GM21576 (cell line): ENCODE measurements around the gene ERICH6.

Experiments
- ATAC-seq: cut with Tn5 transposase; IDR thresholded peaks from one replicate; pipeline ENCODE4 v1.9.1; 2021; ENCODE audit warnings: mild to moderate bottlenecking, moderate library complexity; ENCODE audit not compliant: unreplicated experiment

ERICH6 gene

DNA sequence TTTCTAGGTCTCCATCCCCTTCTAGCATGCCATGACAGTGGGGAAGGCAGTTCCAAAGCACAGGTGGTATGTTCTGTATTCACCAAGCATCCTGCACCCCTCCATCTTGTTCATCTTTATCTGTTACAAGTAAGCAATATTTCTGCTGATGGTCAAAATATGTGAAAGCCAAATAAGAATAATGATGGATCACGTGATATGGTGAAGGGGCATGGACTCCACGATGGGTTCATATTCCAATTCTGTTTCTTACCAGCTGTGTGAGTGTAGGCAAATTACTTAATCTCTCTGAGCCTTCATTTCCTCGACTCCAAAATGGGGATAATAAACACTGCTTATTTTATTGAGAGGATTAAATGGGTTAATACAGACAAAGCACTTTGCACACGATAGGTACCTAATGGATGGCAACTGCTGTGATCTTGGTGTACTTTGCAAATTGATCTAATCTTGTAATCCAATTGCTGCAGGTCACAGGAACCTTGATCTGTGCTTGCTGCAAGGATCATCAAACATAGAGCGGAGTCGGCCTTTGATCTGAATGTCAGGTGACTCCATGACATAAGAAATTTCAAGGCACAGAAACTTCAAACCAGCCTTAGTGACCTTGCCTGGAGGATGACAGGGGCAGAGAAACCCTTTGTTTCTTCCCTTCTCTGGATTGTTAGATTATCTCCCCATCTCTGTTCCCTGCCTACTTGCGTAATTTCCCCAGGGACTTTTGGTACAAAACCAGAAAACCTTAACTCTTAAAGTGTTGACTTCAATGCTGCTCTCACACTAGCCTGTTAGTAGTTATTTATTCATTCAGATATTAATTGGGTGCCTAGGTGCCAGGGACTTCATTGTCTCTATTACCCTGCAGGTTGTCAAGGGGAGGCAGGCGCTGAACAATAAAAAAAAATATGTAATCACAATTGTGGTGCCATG, 33.4 kb upstream of the ERICH6 start:
- ATAC-seq = no peak

DNA sequence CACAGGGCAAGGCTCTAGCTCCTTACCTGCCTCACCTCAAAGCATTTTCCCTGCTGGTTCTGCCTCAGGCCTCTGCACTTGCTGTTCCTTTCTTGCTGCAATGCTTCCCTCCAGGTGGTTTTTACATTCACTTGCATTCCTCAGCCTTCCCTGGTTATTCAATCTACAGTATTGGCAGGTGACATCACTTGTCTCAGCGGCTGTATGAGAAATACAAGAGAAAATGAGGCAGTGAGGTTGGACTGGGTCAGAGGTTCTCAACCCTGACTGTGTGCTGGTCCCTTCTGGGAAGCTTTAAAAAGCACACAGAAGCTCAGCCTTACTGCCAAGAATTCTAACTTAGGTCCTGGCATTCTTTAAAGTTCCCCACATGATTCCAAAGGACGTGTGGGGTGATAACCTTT, 32.6 kb upstream of the ERICH6 start:
- ATAC-seq = no peak

DNA sequence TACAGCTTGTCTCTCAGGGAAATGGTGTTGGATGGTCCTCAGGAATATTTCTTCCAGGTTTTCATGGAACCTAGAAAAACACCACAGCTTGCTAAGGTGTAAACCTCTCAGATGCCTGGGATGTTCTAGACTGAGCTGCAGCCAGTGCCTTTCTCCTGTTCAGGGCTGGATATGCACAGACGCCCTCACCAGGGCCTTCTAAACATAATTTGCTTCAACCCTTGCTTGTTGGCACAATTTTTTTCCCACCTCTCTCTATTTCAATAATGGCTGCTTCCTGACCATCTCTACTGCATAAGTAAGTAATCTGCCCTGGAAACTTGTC, 31.0 kb upstream of the ERICH6 start:
- ATAC-seq = no peak

DNA sequence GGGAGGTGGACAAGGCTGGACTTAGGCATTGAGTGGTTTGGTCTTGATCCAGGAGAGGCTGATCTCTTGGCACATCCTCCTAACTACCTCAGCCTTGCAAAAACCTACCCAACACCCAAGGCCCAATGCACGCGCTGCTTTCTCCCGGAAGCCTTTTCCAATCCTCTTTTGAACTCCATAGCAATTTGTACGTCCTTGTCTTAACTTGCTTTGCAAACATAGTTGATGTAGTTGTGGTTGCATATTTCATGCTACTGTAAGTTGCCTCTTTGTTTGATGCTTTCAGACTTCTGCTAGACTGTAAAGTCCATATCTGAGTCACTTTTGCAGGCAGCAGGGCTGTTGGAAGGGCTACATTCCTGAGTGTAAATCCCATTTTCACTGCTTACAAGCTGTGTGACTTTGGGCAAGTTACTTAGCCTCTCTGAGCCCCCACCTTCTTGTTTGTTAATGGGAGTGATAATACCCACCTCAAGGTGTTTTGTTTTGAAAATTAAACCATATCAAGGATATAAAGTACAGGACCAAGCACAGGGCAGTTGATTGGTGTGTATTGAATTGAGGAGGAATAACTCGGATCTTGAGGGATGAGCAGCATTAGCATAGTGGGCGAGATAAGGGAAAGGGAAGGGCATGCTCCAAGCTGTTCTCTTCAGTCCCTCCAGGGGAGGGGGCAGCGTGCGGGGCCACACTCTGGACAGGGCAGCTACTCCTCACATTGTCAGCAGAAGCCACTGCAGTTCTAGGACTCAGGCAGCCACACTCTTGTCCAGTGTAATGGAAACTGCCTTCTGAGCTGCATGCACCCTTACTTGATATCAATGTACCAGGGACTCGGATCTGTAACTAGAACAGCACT, 30.4 kb upstream of the ERICH6 start:
- ATAC-seq = no peak

DNA sequence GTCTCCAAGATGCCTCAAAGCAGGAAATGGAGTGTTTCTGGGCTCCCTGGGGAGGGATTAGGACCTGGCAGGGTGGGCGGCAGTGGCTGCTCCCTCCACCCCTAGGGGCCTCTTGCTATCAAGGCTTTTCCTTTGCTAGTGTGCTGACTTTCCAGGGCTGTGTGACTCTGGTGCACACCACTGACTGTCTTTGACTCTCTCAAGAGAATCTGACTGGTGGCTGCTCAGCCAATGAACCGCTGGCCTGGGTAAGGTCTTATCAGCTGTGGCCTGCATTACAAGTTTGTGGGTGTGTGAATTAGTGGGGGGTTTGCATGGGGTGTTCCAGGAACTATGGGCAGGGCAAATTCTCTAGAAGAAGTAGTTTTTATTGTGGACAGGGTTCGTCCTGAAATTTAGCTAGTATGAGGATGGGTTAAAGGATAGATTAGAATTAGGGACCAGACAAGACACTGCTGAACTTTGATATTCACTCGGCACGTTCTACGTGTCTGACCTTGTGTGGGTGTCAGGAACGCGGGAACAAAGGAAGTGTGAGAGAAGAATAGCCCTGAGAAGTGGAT, 29.7 kb upstream of the ERICH6 start:
- no peak for ATAC-seq

DNA sequence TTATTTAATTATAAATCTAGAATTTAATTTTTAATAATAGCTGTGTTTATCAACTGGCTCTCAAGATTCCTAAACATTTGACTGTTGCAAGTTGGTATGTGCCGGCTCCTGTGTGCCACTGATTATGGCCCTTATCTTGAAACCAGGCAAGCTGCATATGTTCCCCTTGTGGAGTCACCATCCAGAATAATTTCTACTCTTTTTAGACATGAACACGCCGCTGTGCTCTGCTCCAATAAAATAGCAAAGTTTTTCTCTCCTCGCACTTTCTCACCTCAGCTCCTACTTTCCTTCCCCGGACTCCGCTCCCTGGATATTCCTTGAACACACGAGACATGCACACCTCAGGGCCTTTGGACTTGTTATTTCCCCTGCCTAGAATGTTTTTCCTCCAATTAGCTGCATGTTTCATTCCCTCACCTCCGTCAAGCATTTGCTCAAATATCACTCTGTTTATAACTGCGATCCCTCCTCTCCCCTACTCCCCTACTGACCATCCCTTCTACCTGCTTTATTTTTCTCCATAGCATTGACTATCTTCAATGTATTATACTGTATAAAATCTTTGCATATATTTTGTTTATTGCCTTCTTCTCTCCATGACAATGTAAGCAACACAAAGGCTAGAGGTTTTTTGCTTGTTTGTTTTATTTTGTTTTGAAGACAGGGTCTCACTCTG, 26.1 kb upstream of the ERICH6 start:
- no peak for ATAC-seq

DNA sequence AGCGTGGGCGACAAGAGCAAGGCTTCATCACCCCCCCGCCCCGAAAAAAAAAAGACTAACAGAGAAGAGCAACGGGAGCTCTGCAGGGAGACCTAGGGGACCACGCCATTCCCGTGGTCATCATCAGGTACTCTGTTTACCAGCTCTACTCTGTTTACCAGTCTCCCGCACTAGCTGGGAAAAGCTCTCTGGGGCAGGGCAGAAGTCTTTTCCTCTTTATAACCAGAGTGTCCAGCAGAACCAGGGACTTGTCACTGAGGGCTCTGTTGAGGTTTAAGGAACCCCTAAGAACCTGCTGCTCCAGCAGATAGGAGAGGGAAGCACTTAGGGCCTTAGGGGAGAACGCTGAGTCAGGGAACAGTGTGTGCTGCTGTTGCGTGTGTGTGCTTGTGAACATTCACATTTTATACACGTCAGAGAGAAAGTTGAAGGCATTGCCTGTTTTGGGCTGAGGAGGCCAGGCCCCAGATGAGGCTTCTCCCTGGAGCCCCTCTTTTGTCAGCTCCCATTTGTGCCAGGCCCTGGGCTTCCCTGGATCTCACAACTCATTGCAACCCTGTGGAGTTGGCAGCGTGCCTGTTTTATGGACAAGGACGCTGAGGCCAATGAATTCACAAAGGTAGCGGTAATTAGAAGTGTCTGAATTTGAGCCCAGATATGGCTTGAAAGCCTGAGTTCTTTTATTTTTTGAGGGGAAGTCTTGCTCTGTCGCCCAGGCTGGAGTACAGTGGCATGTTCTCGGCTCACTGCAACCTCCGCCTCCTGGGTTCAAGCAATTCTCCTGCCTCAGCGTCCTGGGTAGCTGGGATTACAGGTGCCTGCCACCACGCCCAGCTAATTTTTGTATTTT, 24.2 kb upstream of the ERICH6 start:
- no peak for ATAC-seq

DNA sequence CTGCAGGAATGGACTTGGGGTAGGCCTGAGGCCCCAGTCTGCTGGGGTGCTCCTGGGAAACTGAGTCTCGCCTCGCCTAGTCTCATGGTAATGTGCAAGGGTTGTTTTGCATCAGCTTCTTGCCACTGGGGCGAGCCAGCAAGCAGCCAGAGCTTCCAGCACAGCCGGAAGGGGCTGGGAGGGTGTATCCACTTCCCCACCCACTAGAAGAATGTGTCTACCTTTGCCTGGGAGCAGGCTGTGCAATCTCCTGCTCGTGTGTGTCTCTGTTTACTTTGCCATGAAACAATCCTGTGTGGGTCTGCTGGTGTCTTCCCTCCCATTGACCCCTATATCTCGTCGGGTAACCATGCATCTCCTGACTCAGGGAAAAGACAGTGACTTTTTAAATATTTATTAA, 21.8 kb upstream of the ERICH6 start:
- no peak for ATAC-seq

DNA sequence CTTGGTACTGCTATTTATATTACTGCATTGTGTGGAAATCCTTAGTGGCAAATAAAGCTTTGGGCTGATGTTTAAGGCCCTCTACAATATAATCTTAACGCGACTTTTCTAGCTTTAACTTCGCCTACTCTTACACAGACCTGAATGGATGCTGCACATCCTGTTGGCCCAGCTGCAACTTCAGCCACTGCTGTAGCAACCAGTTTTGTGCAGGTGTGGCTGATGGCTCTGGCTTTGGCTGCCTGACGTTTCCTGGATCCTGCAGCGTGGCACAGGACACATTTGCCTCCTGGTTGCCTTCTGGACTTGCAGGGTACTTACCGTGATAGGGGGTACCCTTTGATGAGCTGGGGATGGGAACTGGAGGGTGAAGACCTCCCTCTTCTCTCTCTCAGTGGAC, 20.2 kb upstream of the ERICH6 start:
- ATAC-seq = no peak

DNA sequence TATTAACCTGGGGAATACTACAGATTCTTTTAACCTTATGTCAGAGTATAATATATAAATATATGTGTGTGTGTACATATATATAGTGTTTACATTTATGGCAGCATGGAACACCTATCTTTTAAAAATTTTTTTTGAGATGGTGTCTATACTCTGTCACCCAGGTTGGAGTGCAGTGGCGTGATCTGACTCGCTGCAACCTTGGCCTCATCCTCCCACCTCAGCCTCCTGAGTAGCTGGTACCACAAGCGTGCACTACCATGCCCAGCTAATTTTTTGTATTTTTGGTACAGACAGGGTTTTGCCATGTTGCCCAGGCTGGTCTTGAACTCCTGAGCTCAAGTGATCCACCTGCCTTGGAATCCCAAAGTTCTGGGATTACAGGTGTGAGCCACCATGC, 18.5 kb upstream of the ERICH6 start:
- ATAC-seq = no peak

DNA sequence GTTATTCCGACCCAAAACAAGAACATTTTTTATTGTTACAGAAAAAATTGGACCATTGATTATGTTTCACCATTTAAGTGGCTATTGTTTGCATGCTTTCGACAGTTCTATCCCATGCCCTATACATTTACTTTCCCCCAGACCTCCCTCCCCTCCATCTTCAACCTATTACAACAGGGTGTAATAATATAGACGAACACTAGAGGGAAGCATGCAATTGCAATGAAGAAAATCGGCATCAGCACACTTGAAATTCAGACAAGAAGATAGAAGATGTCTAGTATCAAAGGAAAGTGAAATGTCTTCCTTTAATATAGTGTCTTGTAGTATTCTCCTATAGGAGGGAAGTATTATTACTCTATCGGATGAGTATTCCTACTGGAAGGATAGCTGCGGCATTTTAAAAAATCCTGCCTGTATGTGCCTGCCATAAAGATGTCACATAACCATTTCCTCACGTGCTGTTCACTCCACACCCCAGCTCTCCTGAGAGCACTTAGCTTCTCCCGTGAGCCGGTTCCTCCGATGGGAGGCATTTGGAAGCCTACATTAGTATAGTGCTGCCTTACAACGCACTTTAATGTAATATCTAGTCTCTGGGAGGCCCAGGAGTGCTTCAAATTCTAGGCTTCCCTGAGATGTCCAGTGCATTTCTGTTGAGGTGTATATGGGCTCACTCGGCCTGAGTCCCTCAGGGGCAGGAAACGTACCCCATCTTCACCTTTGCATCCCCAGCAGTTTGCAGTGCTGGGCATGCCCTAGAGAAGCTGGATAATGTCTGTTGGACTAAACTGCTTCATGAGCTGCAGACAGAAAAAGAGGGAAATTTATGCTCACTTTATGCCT, 17.8 kb upstream of the ERICH6 start:
- ATAC-seq = peak; percentile 75

DNA sequence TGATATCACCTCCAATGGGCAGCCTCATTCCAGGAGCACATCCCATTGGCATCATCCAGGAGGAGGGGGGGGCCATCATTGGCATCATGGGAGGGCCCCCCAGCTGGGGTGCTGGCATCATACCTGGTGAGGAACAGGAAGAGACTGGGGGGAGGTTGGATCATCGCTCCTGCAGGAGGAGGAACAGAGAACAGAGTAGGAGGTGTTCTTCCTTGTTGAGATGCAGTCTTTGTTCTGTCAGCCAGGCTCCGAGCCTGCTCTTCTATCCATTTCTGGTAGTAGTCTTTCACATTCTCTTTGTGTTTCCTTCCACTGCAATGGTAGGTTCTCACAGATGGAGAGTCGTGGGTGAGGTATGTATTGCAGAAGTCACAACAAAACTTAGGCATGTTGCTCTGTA, 16.7 kb upstream of the ERICH6 start:
- ATAC-seq = no peak

DNA sequence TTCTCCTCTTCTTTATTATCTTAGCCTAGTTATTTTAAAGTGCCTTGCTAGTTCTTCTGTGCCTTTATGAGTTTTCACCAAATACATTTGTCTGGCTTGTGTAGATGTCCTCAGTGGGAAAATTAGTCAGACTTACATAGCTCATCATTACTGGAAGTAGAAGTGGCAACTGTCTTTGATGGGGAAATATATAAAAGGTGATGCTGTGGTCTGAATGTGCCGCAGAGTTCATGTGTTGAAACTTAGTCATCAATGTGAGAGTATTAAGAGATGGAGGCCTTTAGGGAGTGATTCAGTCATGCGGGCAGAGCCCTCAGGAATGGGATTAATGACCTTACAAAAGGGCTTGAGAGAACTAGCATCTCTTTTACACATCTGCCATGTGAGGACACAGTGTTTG, 6.4 kb upstream of the ERICH6 start:
- ATAC-seq = no peak

DNA sequence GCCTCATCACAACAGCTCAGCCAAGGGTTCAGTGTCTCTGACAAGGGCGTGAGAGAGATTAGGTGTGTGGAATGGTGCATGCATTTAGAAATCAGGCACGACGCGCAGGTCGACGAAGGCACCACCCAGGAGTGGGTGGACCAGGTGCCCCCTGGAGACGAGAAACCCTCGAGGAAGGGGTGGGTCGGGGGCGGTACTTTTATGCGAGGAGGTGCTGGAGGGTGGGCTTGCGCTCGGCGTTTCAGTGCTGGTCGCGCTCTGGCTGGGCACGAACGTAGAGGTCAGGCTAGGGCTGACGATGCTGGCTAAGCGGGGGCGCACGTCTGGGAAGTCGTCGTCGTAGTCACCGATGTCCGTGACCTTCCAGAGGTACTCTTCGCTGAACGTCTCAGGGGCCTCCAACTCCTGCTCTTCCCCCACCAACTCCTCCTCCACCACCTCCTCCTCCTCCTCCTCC, 393 bp downstream of the ERICH6 start:
- ATAC-seq = peak; percentile 19

DNA sequence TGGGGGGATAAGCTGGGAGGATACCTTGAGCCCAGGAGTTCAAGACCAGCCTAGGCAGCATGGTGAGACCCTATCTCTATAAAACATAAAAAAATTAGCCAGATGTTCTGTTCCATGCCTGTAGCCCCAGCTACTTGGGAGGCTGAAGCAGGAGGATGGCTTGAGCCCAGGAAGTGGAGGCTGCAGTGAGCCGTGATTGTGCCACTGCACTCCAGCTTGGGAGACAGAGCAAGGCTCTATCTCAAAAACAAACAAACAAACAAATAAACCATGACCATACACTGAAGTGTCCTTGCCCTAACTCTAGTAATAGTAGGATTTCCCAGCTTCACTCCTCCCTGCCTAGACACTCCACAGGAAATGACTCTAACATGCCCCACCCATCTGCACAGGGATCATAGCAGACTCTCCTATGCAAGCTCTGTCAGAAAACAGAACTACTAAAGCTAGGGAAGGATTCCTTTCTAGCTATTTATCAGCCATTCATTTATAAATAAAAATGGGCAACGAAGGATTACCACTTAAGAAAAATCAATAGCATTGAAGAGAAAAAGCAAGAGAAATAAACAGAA, 4.6 kb downstream of the ERICH6 start:
- ATAC-seq = no peak

DNA sequence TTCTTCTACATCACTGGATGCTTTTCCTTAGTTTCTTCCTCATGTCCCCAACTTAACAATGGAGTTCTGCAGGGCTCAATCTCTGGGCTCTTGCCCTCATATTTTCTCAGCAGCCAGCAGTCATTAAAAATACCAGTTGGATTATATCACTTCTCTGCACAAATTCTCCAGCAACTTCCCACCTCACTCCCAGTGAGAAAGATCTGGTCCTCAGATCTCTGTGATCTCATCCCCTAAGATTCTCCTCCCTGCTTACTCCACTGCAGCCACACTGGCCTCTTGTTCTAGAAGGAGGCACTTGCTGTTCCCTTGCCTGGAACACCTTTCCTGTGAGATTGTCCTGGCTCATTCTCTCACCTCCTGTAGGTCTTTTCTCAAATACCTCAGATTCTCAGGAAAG, 6.1 kb downstream of the ERICH6 start:
- ATAC-seq = no peak

DNA sequence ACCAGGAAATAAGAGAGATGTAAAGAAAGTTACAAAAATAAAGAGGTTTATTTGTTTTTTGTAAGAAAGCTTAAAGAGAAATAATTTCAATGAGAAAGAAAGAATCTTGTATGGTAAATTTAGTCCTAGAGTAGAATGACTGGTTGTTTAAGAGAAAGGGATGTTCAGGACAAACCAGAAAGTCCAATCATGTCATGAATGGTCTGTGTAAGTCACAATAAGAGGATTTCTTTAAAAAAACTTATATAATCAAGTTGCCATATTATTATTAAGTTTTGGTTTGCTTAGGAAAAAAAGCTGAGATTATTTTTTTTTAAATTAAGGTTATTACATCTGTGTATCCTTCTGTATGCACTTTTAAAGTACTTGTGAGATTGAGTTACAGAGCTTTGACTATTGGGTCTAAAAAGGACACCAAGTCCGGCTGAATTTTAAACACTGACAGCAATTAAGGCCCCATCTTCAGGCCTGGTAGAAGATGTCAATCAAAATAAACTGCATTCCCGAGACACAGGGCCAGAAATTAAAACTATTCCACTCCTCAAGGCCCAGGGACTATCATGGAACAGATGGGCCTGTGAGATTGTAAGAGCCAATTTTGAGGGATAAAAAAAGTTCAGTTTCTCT, 12.2 kb downstream of the ERICH6 start:
- no peak for ATAC-seq

DNA sequence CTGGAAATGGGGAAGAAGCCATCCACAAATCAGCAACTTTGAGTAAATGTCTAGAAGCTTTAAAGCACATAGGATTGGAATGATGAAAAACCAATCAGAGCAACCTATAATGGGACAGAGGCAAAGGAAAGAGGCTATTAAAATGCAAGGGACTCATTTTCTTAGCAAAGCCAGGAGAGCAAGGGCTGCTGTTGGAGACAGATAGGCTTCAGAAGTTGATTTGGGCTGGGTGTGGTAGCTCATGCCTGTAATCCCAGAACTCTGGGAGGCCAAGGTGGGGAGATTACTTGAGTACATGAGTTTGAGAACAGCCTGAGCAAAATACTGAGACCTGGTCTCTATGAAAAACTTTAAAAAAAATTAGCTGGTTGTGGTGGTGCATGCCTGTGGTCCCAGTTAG, 16.1 kb downstream of the ERICH6 start:
- no peak for ATAC-seq

DNA sequence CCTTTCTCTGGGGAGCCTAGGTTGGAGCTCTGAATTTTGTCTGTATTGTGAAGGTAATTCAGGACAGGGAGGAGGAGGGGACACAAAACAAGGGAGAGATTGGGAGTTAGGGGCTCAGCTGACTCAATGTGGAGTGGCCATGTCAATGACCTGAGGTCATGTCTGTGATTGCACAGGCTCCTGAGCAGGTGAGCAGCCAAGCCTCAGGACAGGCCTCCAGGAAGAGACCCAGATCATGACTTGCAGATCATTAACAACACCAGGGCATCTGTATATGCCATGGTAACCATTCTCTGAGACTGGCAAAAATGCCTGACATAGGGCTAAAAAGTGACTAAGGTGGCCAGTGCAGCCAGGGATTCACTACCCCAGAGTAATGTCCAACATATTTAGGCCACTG, 20.9 kb downstream of the ERICH6 start:
- no peak for ATAC-seq
